ENCODE results near the gene ANKMY1.

ANKMY1 gene

DNA sequence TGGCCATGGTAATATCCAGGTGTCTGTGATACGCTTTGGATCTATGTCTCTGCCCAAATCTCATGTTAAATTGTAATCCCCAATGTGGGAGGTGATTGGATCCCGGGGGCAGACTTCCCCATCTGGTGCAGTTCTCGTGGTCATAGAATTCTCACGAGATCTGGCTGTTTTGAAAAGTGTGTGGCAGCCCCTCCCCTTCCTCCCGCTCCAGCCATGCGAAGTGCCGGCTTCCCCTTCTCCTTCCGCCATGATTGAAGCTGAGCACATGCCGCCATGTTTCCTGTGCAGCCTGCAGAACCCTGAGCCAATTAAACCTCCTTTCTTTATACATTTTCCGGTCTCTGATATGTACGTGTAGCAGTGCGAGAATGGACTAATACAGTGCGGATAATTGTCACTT lies 79.9 kb downstream of the ANKMY1 start:
- no peak for DNase-seq (ENCODE audit: low read depth in 2 of 2)

DNA sequence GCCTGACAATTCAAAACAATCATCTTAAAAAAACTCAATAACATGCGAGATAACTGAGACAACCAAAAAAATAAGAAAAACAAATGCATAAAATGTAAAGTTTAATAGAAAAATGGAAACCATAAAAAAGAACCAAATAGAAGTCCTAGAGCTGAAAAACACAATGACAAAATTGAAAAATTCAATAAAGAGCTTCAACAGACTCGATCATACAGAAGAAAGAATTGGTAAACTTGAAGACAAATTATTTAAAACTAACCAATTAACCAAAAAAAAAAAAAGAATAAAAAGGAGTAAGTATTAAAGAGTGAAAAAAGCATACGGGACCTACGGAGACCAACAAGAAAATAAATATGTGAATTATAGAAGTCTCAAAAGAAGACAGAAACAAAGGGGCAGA lies 84.6 kb downstream of the ANKMY1 start:
- DNase-seq (ENCODE audit: low read depth in 2 of 2) = no peak

DNA sequence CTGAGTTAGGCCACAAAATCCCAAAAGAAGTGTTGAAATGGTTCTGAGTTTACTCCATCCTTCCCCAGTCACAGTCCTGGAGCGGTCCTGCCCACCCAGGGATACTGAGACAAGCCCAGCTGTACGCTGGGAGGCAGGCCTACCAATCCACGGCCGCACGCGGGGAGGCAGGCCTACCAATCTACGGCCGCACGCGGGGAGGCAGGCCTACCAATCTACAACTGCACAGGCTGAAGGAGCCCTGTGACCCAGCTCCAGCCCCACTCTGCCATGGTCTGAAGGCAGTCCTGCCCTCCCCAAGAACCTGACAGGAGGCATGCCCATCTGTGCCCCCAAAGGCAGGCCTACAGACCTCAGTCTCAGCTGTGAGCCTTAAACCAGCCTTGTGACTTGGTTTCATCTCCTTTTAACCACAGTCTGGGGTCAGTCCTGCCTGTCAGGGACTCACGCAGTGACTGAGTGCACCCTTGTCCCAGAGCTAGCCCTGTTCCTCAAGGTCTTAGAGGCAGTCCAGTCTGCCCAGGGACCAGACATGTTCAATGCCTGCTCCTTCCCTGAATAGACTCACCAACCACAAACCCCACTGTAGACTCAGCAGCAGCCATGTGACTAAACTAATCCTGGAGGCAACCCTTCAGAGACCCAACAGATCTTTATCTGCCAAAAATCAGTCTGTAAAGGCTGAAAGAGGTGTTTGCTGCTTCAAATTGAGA lies 85.6 kb downstream of the ANKMY1 start:
- no peak for DNase-seq (ENCODE audit: low read depth in 2 of 2)

DNA sequence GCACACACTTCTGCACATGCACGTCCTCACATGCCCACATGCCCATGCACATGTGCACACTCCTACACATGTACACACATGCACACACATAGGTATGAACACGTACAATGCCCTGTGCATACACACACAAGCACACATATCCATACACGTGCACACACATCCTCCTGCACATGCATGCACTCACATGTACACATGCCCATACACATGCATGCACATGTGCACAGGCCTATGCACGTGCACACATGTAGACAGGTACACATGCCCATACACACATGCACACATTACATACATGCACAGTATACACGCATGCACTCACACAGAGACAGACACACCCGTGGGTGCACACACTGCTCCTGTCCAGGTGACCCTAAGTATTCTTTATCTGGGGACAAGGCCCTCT lies 88.0 kb downstream of the ANKMY1 start:
- DNase-seq (ENCODE audit: low read depth in 2 of 2) = no peak

DNA sequence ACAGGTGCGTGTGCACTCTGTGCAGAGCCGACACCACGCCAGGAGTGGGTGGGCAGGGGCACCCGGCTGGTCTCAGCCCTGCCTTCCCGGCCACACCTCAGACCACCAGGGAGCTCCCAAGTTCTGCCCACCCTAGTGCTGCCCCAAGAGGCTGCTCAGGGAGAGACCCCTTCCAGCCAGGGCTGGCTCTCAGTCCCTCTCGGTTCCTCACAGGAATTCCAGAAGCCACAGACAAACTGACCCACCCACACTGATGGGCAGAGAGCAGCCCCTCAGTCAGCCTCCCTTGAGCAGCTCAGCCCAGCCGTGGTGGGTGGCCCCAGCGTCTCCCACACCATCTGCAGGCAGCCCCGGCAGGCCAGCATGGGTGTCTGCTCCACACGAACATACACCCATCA lies 88.5 kb downstream of the ANKMY1 start:
- DNase-seq (ENCODE audit: low read depth in 2 of 2) = no peak

DNA sequence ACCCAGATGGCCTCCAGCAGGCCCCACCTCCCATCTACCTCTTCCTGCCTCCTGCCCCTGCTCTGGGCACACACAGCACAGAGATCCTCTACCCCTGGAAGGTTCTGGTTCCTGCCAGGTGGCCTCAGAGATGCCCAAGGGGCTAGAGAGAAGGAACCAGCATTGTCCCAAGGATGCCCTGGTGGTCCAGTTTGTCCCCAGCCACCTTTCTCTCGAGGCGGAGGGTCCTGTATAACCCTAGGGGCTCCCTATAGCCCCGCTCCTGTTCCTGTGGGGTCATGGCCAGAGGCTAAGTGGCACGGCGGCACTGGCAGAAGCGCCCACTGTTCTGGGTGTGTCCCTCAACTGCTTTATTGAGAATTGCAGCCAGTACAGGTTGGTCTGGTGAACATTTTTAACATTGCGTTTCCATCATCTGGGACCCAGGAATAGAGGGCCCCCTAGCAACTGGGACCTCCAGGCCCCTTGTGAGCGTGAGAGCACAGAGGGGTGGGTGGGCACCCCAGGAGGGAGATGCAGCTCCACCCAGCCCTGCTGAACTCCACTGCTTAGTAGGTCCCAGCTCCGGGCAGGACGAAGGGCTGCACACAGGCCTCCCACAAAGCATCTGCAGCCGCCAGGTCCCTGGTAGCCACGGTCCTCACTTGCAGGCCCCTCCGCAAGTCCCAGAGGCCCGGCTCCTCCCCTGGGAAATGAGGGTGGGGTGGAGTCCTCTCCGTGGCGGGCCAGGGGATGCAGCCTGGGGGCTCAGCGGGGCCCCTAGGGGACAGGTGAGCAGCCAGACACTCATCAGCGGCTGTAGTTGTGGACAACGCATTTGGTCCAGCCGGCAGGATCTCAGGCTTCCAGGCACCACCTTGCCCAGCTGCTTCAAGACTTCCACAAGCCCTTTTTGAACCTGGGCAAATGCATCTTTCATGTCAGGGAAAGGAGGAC lies 89.2 kb downstream of the ANKMY1 start:
- DNase-seq (ENCODE audit: low read depth in 2 of 2) = no peak

DNA sequence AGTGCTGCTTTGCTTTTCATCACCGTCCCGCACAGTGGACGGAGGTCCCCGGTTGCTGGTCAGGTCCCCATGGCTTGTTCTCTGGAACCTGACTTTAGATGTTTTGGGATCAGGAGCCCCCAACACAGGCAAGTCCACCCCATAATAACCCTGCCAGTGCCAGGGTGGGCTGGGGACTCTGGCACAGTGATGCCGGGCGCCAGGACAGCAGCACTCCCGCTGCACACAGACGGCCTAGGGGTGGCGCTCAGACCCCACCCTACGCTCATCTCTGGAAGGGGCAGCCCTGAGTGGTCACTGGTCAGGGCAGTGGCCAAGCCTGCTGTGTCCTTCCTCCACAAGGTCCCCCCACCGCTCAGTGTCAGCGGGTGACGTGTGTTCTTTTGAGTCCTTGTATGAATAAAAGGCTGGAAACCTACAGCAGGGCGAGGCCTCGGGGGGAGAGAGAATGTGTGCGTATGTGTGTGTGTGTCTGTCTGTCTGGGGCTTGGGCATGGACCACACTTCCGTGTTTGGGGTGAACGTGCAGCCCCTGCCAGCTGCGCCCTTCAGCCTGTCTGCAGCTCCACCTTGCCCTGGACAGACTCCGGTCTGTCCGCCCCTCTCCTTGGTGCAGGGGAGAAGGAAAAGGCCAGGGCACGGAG lies 90.0 kb downstream of the ANKMY1 start:
- DNase-seq (ENCODE audit: low read depth in 2 of 2) = no peak

DNA sequence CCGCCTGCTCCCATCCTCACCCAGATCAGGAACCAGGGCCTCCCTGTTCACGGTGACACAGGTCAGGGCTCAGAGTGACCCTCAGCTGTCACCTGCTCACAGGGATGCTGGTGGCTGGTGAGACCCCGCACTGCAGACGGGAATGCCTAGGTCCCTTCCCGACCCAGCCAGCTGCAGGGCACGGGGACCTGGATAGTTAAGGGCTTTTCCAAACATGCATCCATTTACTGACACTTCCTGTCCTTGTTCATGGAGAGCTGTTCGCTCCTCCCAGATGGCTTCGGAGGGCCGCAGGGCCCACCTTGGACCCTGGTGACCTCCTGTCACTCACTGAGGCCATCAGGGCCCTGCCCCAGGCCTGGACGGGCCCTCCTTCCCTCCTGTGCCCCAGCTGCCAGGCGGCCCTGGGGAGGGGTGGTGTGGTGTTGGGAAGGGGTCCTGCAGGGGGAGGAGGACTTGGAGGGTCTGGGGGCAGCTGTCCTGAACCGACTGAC lies 90.6 kb downstream of the ANKMY1 start:
- DNase-seq (ENCODE audit: low read depth in 2 of 2) = no peak

DNA sequence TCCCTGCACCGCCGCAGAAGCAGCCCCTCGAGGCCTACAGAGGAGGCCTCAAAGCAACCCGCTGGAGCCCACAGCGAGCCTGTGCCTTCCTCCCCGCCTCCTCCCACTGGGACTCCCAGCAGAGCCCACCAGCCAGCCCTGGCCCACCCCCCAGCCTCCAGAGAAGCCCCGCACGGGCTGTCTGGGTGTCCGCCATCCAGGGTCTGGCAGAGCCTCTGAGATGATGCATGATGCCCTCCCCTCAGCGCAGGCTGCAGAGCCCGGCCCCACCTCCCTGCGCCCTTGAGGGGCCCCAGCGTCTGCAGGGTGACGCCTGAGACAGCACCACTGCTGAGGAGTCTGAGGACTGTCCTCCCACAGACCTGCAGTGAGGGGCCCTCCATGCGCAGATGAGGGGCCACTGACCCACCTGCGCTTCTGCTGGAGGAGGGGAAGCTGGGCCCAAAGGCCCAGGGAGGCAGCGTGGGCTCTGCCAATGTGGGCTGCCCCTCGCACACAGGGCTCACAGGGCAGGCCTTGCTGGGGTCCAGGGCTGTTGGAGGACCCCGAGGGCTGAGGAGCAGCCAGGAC lies 91.1 kb downstream of the ANKMY1 start:
- no peak for DNase-seq (ENCODE audit: low read depth in 2 of 2)

DNA sequence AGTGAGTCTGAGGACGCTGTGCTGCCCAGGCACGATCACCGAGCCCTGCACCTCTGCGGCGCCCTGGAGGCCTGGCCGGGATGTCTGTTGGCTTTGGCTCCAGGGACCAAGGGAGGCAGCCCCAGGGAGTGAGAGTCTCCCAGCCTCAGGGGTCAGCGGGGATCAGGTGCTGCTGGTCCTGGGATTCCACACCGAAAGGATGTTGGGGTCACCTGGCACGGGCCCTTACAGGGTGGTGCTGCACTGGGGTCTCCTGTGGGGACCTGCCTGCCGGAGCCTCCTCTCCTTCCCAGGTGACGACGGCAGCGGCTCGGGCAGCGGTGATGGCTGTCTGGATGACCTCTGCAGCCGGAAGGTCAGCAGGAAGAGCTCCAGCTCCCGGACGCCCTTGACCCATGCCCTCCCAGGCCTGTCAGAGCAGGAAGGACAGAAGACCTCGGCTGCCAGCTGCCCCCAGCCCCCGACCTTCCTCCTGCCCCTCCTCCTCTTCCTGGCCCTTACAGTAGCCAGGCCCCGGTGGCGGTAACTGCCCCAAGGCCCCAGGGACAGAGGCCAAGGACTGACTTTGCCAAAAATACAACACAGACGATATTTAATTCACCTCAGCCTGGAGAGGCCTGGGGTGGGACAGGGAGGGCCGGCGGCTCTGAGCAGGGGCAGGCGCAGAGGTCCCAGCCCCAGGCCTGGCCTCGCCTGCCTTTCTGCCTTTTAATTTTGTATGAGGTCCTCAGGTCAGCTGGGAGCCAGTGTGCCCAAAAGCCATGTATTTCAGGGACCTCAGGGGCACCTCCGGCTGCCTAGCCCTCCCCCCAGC lies 91.8 kb downstream of the ANKMY1 start:
- DNase-seq (ENCODE audit: low read depth in 2 of 2) = no peak

DNA sequence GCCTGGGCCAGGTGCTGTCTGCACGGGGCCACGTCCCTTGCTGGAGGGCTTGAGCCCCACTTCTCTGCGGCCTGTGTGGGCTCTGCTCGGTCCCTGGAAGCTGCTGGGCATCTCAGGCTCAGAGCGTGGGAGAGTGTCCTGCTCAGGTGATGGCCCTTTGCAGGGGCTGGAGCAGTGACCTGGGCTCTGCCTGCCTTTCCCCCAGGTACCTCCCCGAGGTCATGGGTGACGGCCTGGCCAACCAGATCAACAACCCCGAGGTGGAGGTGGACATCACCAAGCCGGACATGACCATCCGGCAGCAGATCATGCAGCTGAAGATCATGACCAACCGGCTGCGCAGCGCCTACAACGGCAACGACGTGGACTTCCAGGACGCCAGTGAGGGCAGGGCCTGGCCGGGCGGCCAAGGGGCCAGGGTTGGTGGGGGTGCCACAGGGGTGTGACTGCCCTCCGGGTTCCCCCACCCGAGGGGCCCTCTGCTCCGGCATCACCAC lies 92.5 kb downstream of the ANKMY1 start:
- no peak for DNase-seq (ENCODE audit: low read depth in 2 of 2)

DNA sequence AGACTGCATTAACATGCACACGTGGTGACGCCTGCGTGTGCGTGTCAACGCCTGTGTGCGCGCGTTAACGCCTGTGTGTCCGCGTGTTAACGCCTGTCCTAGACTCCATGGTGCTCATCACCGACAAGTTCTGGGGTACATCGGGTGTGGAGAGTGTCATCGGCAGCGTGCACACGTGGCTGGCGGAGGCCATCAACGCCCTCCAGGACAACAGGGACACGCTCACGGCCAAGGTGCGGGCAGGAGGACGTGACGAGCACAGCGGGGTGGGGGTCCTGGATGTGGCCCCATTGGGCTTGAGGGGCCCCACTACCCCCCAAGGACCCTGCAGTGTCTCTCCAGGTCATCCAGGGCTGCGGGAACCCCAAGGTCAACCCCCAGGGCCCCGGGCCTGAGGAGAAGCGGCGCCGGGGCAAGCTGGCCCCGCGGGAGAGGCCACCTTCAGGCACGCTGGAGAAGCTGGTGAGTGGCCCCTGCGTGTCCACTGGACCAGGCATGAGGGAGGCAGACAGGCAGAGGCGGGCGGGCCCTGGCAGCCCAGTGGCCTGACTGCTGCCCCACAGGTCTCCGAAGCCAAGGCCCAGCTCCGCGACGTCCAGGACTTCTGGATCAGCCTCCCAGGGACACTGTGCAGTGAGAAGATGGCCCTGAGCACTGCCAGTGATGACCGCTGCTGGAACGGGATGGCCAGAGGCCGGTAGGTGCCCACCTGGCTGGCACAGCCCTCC lies 93.1 kb downstream of the ANKMY1 start:
- no peak for DNase-seq (ENCODE audit: low read depth in 2 of 2)

DNA sequence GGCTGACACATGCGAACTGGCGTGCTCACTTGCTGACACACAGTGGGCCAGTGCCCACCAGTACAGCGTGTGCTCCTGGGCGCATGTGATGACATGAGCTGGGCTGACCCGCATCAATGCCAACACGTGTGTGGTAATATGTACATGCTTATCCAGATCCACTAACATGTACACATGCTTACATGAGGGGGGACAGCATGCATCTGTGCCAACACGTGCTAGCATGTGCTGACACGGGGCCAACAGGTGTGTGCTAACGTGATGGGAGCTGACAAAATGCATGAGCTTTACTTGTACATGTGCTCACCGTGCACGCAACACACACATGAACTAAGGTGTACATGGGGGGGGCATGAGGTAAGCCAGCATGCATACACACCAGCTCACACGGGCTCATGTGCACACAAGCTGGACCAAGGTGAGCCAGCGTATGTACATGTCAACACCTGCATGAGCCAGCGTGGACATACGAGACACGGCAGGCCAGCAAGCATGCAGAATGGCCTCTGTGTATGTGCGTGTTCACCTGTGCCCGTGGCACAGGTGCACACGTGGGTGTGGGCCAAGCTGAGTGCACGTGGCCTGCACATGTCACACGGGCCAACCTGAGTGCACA lies 93.8 kb downstream of the ANKMY1 start:
- DNase-seq (ENCODE audit: low read depth in 2 of 2) = no peak

DNA sequence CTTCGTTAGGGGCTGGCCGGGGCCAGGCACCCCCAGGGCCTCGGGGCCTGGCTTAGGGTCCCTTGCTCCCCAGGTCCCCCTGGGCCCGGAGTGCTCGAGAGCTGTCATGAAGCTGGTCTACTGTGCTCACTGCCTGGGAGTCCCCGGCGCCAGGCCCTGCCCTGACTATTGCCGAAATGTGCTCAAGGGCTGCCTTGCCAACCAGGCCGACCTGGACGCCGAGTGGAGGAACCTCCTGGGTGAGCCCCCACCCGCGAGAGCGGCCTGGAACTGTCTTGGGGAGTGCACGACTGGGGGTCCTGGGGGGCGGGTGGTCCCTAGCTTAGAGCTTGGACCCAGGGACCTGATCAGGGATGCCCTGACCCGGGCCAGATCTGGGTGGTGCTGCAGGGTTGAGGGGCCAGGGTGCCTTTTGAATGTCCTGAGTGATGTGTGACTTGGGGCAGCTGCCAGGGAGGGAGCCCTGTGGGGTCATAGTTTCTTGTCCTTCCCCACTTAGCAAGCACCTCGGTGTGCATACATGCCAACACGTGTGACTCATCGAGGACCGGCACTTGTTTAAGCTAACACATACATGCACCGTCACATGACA lies 94.4 kb downstream of the ANKMY1 start:
- no peak for DNase-seq (ENCODE audit: low read depth in 2 of 2)

DNA sequence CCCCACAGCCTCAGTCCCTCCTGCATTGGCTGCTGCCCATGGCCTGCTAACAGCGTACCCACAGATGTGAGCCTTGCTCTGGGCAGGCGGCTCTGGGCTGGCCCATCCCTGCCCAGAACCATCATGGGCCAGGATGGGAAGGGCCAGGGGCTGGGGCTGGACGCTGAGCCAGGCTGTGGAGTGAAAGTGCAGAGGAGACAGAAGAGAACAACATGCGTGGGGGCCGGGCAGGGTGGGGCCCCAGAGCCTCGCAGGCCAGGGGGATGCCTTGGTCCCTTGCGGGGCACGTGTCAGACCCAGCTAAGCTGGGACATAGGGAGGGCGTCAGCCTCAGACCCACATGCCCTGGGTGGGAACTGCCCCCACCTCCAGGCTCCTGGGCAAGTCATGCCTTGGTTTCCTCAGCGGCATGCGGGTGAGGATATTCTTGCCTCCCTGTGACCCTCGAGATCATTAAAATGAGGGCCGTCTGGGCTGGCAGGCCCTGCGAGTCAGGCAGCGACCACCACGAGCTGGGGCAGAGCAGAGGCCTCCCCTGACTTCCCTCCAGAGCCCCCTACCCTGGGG lies 95.0 kb downstream of the ANKMY1 start:
- DNase-seq (ENCODE audit: low read depth in 2 of 2) = no peak

DNA sequence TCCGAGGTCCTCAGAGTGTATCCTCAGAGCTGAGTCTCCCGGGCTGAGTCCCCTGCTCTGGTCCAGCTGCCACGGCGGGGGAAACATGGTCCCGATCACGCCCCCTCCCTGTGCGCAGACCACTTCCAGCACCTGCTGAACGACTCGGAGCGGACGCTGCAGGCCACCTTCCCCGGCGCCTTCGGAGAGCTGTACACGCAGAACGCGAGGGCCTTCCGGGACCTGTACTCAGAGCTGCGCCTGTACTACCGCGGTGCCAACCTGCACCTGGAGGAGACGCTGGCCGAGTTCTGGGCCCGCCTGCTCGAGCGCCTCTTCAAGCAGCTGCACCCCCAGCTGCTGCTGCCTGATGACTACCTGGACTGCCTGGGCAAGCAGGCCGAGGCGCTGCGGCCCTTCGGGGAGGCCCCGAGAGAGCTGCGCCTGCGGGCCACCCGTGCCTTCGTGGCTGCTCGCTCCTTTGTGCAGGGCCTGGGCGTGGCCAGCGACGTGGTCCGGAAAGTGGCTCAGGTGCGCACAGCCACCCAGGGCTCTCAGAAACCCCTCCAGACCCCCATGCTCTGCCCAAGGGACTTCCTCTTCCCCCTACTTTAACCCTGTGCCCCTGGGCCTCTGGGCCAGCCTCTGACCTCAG lies 95.6 kb downstream of the ANKMY1 start:
- DNase-seq (ENCODE audit: low read depth in 2 of 2) = no peak

DNA sequence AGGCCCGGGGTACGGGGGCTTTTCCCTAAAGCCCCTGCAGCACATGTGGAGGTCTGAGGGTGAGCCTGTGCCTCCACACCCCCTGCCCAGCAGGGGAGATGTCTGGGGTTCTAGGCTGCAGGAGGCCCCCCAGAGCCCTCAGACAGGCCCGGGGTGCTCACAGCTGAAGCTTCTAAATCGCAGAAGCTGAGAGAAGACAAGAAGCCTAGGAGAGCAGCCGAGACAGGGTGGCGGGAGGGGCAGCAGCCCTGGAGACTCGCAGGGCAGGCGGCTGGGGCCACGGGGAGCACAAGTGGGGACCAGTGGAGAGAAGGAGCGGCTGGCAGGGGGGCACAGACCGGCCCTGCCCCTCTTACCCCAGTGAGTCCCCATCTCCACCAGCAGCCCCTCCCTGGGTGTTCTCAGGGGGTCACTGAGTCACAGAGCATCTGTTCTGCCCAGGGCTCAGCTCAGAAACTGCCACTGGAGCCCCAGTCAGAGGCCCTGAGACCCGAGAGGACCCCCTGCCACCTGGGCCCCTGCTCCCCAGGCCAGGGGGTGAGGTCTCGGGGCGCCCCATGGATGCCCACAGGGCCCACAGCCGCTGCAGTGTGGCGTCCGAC lies 96.2 kb downstream of the ANKMY1 start:
- DNase-seq (ENCODE audit: low read depth in 2 of 2) = no peak

DNA sequence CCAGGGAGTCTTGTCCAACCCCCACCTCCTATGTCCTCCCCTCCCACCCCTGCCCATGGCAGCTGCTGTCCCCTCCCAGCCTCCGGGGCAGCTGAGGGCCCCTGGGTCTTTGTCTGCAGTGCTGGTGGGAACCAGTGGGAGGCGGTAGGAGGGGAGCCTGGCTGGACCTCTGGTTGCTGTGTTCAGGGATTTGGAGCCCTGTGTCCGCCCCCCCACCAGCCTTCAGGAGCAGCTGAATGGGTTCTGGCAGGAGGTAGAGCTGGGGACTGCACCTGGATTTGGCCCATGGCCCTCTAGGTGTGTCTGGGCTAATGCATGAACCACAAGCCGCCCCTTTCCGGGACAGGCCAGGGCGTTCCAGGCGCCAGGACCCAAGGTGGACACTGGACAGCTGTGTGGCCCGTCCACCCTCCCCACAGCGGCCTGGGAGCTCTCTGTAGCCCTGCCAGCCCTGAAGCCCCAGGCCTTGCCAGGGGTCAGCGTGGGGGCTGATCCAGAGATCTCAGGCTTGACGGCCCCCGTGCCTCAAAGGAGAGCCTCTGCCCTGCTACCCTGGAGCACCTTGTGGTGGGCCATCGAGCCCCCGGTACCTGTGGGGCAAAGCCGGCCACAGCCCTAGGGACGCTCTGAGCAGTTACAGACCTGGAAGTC lies 96.9 kb downstream of the ANKMY1 start:
- no peak for DNase-seq (ENCODE audit: low read depth in 2 of 2)

All from stimulated activated CD8-positive, alpha-beta memory T cell treated with anti-CD3 and anti-CD28 coated beads, Interleukin-7, amount 100 ng/mL, for 4 hours (primary cell).